HEK293 (cell line): Measurements from ENCODE around the gene KCNK15.

Source experiments
- CTCF ChIA-PET: fragments of 350-600 bp; formaldehyde crosslinking; extraction: SDS; loops from one replicate; lab custom pipeline; 2021; ENCODE audit warnings: antibody characterized with exemption; lab: Yijun Ruan, JAX
- POLR2A ChIA-PET: fragments of 300-600 bp; formaldehyde crosslinking; extraction: SDS; loops from one replicate; lab custom pipeline; 2020; ENCODE audit warnings: antibody characterized with exemption, inconsistent platforms; lab: Yijun Ruan, JAX
- H3K27ac ChIP-seq: fragments of 200-500 bp; sonication (Bioruptor generic); 2 replicates; pipeline ENCODE4 v1.5.1; 2014; ENCODE audit warnings: low read depth, low read length, control low read depth, inconsistent platforms; ENCODE audit errors: extremely low read depth
- H3K36me3 ChIP-seq, 2 experiments: fragments of 200-500 bp in 1 of 2; sonication (Bioruptor generic) in 1 of 2; 1 replicate in 1 of 2; 2 replicates in 1 of 2; pipeline ENCODE4 v1.5.1; 2014 to 2017; ENCODE audit warnings: inconsistent platforms in 2 of 2, low read length in 2 of 2; ENCODE audit not compliant: control insufficient read depth in 2 of 2, insufficient read depth in 1 of 2
- H3K4me1 ChIP-seq: fragments of 200-500 bp; sonication (Bioruptor generic); 2 replicates; pipeline ENCODE4 v1.5.1; 2014; ENCODE audit warnings: mild to moderate bottlenecking, low read length, inconsistent platforms; ENCODE audit not compliant: control insufficient read depth, insufficient read depth
- H3K4me3 ChIP-seq: 2 replicates; pipeline ENCODE4 v1.5.1; 2011; ENCODE audit warnings: low read depth, mild to moderate bottlenecking, control low read depth, low read length, moderate library complexity
- H3K9me3 ChIP-seq: fragments of 200-500 bp; sonication (Bioruptor generic); 2 replicates; pipeline ENCODE4 v1.5.1; 2014; ENCODE audit warnings: low read depth, low read length, inconsistent platforms; ENCODE audit not compliant: control insufficient read depth, insufficient read depth
- BCL11B ChIP-seq: fragments of 450-650 bp; formaldehyde crosslinking; IDR thresholded peaks from 2 replicates; pipeline ENCODE4 v1.5.1; 2016; ENCODE audit warnings: low read depth, missing biosample characterization, missing genetic modification characterization
- ELK4 ChIP-seq: IDR thresholded peaks from 2 replicates; pipeline ENCODE4 v1.6.1; 2011; ENCODE audit warnings: mild to moderate bottlenecking, low read depth, low read length, borderline replicate concordance
- GLI4 ChIP-seq: fragments of 450-650 bp; formaldehyde crosslinking; IDR thresholded peaks from 2 replicates; pipeline ENCODE4 v1.5.1; 2016; ENCODE audit warnings: missing biosample characterization, missing genetic modification characterization
- HOXD13 ChIP-seq: sonication (generic); formaldehyde crosslinking; IDR thresholded peaks from 2 replicates; pipeline ENCODE4 v1.8.0; 2022; ENCODE audit warnings: missing genetic modification reagents, borderline replicate concordance
- PRDM4 ChIP-seq: fragments of 450-650 bp; formaldehyde crosslinking; IDR thresholded peaks from 2 replicates; pipeline ENCODE4 v1.5.1; 2017; ENCODE audit warnings: missing biosample characterization, missing genetic modification characterization
- REST ChIP-seq: fragments of 450-650 bp; formaldehyde crosslinking; IDR thresholded peaks from 2 replicates; pipeline ENCODE4 v1.5.1; 2016; ENCODE audit warnings: missing biosample characterization, missing genetic modification characterization
- SCRT2 ChIP-seq: fragments of 450-650 bp; formaldehyde crosslinking; IDR thresholded peaks from 2 replicates; pipeline ENCODE4 v1.5.1; 2016; ENCODE audit warnings: missing biosample characterization, missing genetic modification characterization
- ZBTB44 ChIP-seq: fragments of 450-650 bp; IDR thresholded peaks from 2 replicates; pipeline ENCODE4 v1.5.1; 2018; ENCODE audit warnings: missing biosample characterization, mild to moderate bottlenecking, missing genetic modification characterization
- ZBTB8A ChIP-seq: fragments of 450-650 bp; formaldehyde crosslinking; IDR thresholded peaks from 2 replicates; pipeline ENCODE4 v1.5.1; 2016; ENCODE audit warnings: missing biosample characterization, missing genetic modification characterization
- ZNF10 ChIP-seq: fragments of 450-650 bp; formaldehyde crosslinking; IDR thresholded peaks from 2 replicates; pipeline ENCODE4 v1.5.1; 2017; ENCODE audit warnings: missing biosample characterization, missing genetic modification characterization
- ZNF362 ChIP-seq: fragments of 450-650 bp; formaldehyde crosslinking; IDR thresholded peaks from 2 replicates; pipeline ENCODE4 v1.5.1; 2016; ENCODE audit warnings: missing biosample characterization, missing genetic modification characterization
- ZNF366 ChIP-seq: fragments of 450-650 bp; formaldehyde crosslinking; conservative IDR thresholded peaks from 2 replicates; pipeline ENCODE4 v1.5.1; 2016; ENCODE audit warnings: missing biosample characterization, missing genetic modification characterization
- ZSCAN4 ChIP-seq: fragments of 450-650 bp; formaldehyde crosslinking; IDR thresholded peaks from 2 replicates; pipeline ENCODE4 v1.5.1; 2017; ENCODE audit warnings: missing biosample characterization, missing genetic modification characterization

Gene KCNK15

GRCh38 chr20:44780226-44780625, 34.6 kb downstream of the KCNK15 start:
- no peaks in the 10 kb centered on the region for H3K36me3 ChIP-seq
- no peak overlapping the region for H3K4me3 ChIP-seq
- H3K27ac ChIP-seq: no peak overlapping the region
- no peaks in the 10 kb centered on the region for H3K9me3 ChIP-seq
- peak; percentile 32; the same call in 1 of the 2 replicates for TF ChIP-seq ZBTB44 (tag by site-specific recombination)
- TF ChIP-seq REST (tag by site-specific recombination): peak; percentile 97
- no peak for TF ChIP-seq BCL11B
- CTCF ChIA-PET: no interaction called here
- POLR2A ChIA-PET: no interaction called here
- no peaks in the 10 kb centered on the region for H3K4me1 ChIP-seq

GRCh38 chr20:44781118-44781517, 35.5 kb downstream of the KCNK15 start:
- ChIA-PET CTCF (no interaction called here), POLR2A (no interaction called here)
- no peak overlapping the region for H3K4me3 ChIP-seq
- no peaks in the 10 kb centered on the region for H3K36me3 ChIP-seq
- no peak overlapping the region for H3K27ac ChIP-seq
- H3K9me3 ChIP-seq: no peaks in the 10 kb centered on the region
- TF ChIP-seq ZBTB8A (tag by site-specific recombination) (no peak), ZNF10 (tag by site-specific recombination) (no peak), ZNF366 (tag by site-specific recombination) (no peak), GLI4 (no peak), PRDM4 (no peak), SCRT2 (tag by site-specific recombination) (no peak), ZNF362 (tag by site-specific recombination) (no peak), ZSCAN4 (tag by site-specific recombination) (no peak), ELK4 (no peak), HOXD13 (CRISPR knock-in tag) (no peak)
- no peaks in the 10 kb centered on the region for H3K4me1 ChIP-seq
